GM18861 (cell line): ENCODE data around the gene EIF2B1.

Source experiments
- ATAC-seq: cut with Tn5 transposase; IDR thresholded peaks from one replicate; pipeline ENCODE4 v1.9.1; 2021; ENCODE audit not compliant: unreplicated experiment

Gene EIF2B1

DNA sequence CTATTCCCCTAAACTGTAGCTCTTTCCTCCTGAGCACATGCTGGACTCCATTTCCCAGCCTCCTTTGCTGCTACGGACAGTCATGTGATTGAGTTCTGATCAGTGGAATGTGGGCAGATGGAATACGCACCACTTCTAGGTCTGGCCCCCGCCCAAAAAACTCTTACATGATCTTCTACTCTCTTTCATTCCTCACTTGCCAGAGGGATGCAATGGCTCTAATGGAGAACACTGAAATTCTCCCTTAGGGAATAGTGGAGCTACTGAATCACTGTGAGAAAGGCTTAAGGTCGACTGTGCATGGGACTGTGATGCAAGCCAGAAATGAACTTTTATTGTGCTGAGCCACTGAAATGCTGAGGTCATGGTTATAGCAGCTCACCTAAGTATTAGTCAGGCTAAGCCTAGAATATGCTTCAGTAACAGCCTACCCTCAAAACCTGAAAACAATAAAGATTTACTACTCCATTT lies 62.1 kb downstream of the EIF2B1 start:
- no peak for ATAC-seq
